ENCODE measurements around the gene ATG2A.

- no peak for TF ChIP-seq CTCF (IDR thresholded peaks at IDR 0.05; ENCODE audit: insufficient read depth, low read length)
- TF ChIP-seq SPI1 (IDR thresholded peaks at IDR 0.05; ENCODE audit: borderline replicate concordance, low read depth), result no peak
- no peak for TF ChIP-seq POLR2AphosphoS5 (IDR thresholded peaks at IDR 0.05; ENCODE audit: low read depth)
These were observed 24.2 kb downstream of the ATG2A start for GRCh38 chr11:64892838-64893193.

All from HL-60 (cell line).